Mesothelial cell of epicardium (in vitro differentiated cells): ENCODE data around the gene C1QC. TPM values are rescaled to one million over a fixed set of nuclear protein-coding genes. Genes with fewer than 3 reads are reported as not detected.
A peak's percentile ranks its signal among the peaks of the same experiment; 100 is the strongest.

ENCODE experiments used
- DNase-seq, 2 experiments: peaks; one replicate each; pipeline ENCODE4 v3.0.0; 2021; ENCODE audit warnings: low spot score in 2 of 2; ENCODE audit not compliant: unreplicated experiment in 2 of 2
- H3K27ac Mint-ChIP-seq: 2 replicates; pipeline ENCODE4 v1.8.0; 2021; ENCODE audit warnings: mixed read lengths
- H3K27me3 Mint-ChIP-seq: 2 replicates; pipeline ENCODE4 v1.8.0; 2021; ENCODE audit warnings: low read depth, mixed read lengths
- H3K36me3 Mint-ChIP-seq: 2 replicates; pipeline ENCODE4 v1.8.0; 2021; ENCODE audit warnings: mixed read lengths
- H3K4me1 Mint-ChIP-seq: 2 replicates; pipeline ENCODE4 v1.8.0; 2021; ENCODE audit warnings: mixed read lengths
- H3K4me3 Mint-ChIP-seq: 2 replicates; pipeline ENCODE4 v1.8.0; 2021; ENCODE audit warnings: mild to moderate bottlenecking, moderate library complexity, mixed read lengths
- H3K9me3 Mint-ChIP-seq: 2 replicates; pipeline ENCODE4 v1.8.0; 2021; ENCODE audit warnings: mixed read lengths
- total RNA-seq: library from RNA; stranded (reverse); gene quantifications from 3 replicates; pipeline ENCODE4 v1.2.1, GENCODE V29; 2021
- TF ChIP-seq, protein P1 (sequence below): fragments of 200-600 bp; sonication (generic); IDR thresholded peaks from one replicate; pipeline ENCODE4 v1.5.0; 2021; ENCODE audit warnings: antibody characterized with exemption; ENCODE audit not compliant: unreplicated experiment

The C1QC gene
- total RNA-seq, 1 donor from 2014 or later: not detected

DNA sequence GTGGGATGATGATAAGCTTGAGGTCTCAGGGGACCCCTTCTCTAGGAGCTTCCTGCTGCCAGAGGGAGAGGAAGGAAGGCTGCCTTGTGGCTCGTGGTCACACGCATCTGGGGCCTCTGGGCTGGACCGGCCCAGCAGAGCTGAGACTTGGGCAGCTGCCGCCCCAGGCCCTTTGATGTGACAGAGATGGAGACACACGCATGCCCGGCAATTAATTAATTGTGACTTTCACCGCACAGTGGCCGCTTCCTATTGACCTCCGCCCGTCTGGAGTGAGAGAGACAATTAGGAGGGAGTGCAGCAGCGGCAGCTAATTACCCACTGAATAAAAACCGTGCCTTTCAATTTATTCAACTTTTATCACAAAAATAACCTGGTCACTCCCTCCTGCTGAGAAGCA is 23.6 kb upstream of the C1QC start:
- TF ChIP-seq, protein P1, sequence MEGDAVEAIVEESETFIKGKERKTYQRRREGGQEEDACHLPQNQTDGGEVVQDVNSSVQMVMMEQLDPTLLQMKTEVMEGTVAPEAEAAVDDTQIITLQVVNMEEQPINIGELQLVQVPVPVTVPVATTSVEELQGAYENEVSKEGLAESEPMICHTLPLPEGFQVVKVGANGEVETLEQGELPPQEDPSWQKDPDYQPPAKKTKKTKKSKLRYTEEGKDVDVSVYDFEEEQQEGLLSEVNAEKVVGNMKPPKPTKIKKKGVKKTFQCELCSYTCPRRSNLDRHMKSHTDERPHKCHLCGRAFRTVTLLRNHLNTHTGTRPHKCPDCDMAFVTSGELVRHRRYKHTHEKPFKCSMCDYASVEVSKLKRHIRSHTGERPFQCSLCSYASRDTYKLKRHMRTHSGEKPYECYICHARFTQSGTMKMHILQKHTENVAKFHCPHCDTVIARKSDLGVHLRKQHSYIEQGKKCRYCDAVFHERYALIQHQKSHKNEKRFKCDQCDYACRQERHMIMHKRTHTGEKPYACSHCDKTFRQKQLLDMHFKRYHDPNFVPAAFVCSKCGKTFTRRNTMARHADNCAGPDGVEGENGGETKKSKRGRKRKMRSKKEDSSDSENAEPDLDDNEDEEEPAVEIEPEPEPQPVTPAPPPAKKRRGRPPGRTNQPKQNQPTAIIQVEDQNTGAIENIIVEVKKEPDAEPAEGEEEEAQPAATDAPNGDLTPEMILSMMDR: no peak
- Mint-ChIP-seq H3K9me3 (no peaks in the 10 kb centered on the region), H3K27ac (no peak overlapping the region), H3K36me3 (no peaks in the 10 kb centered on the region), H3K27me3 (peaks cover 74% of the 10 kb centered on the region), H3K4me1 (no peaks in the 10 kb centered on the region), H3K4me3 (no peak overlapping the region)
- no peak for DNase-seq

DNA sequence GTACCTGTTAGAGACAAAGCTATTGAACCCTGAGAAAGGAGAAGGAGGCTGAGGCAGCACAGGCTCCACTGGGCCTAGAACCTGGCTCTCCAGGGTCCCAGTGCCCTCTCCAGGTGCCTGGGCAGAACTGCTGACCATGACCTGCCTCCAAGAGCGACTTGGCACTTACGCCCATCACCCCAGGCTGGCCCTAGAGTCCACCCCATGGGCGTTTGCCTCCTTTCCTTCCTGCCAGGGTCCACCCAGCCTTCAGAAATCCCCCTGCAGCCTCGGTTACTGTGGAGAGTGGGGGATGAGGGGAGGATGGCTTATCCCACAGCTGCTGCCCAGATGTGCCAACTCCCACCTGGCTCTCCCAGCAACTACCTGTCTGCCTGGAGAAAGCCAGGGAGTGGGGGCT is 21.7 kb upstream of the C1QC start:
- H3K4me1 Mint-ChIP-seq: no peaks in the 10 kb centered on the region
- no peak overlapping the region for H3K27ac Mint-ChIP-seq
- TF ChIP-seq, protein P1: no peak
- H3K27me3 Mint-ChIP-seq: peaks cover 72% of the 10 kb centered on the region
- DNase-seq: no peak
- H3K9me3 Mint-ChIP-seq: no peaks in the 10 kb centered on the region
- H3K4me3 Mint-ChIP-seq: no peak overlapping the region
- no peaks in the 10 kb centered on the region for H3K36me3 Mint-ChIP-seq

DNA sequence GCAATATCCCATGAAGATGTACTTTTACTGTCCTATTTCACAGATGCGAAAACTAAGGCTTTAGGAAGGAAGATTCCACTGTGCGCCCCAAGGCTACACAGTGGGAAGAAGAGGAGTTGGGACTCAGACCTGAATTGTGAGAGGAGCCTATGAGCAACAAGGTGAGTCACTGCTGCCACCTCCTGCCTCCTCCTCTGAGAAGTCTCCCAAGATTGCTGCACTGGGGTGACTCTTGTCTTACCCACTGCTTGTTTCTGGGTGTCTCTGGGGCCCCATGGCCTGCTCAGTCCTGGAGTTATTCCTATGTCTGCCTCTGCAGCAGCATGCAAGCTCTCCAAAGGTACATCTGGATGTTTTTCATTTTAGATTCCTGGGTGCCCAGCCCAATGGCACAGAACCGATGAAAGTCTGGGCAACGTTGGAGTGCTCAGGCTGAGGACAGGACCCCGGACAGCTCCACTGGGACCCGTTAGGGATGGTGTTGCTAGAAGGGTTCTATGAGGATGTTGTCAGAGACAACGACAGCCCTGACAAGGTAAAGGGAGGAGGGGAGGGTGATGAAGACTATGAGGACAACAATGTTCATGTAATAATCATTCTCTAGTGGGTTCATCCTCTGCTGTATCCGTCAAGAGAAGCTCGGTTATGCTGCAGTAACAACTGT is 18.0 kb upstream of the C1QC start:
- TF ChIP-seq, protein P1: no peak
- no peaks in the 10 kb centered on the region for H3K4me1 Mint-ChIP-seq

DNA sequence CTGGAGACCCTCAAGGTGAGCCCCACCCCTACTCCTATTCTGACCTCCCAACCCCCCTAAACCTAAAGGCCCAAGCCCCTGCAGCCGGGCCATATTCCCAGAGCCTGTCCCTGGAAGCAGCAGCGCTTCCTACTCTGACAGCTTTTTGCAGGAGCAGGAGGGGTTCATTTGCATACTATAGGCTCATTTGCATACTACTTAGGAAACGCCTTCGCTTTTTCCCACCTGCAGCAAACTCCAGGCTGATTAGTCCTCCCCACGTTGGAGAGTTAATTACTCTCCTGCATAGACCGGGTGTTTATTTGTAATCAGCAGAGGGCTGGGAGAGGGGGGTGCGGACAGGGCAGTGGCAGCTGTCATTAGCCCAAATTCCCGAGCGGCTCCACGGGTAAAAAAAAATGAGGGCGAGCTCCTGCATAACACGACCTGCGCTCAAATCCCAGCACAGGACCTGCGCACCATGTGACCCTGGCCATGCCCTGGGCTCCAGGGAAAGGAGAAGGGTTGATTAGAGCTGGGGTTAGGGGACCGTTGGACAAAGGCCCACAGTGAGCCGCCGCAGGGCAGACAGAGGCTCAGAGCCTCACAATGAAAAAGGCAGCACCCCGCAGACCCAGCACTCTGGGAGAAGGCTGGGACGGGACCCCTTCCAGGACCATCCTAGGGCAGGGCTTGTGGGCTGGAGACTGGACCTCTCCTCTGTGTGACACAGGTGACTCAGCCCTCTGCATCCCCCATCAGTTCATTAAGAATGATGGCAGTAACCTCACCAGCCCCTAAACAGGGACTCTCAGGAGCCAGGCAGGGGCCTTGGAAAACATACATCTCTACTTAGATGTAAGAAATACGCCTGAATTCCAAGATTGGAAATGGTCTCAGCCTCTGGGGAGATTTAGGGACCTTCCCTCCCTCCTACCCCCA is 16.9 kb upstream of the C1QC start:
- no peaks in the 10 kb centered on the region for H3K4me1 Mint-ChIP-seq
- no peak for DNase-seq
- TF ChIP-seq, protein P1: no peak
- peaks cover 81% of the 10 kb centered on the region for H3K27me3 Mint-ChIP-seq
- no peak overlapping the region for H3K27ac Mint-ChIP-seq
- no peaks in the 10 kb centered on the region for H3K9me3 Mint-ChIP-seq
- no peak overlapping the region for H3K4me3 Mint-ChIP-seq
- H3K36me3 Mint-ChIP-seq: no peaks in the 10 kb centered on the region

More for the DNA sequence above, 18.0 kb upstream of the C1QC start:
- DNase-seq: peak in 1 of 2 experiments; percentile 58
- Mint-ChIP-seq H3K9me3 (no peaks in the 10 kb centered on the region), H3K27ac (no peak overlapping the region), H3K27me3 (peaks cover 76% of the 10 kb centered on the region), H3K4me3 (no peak overlapping the region), H3K36me3 (no peaks in the 10 kb centered on the region)

DNA sequence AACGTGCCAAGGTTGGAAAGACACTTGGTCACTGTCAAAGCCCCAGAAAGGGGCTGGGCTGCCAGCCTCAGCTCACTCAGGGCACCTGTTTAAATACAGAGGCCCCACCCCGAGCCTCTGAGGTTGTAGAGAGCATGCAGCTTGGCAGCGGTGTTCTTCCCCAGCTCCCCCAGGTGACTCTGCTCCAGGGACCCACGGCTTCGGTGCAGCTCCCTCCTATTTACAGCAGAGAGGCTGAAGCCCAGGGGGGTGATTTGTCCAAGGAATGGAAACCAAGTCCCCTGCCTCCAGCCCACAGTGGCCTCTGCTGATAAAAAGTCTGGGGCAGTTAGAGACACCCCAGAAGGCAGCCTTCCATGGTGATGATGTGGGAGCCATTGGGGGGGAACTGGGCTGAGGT is 16.1 kb upstream of the C1QC start:
- H3K4me1 Mint-ChIP-seq: no peaks in the 10 kb centered on the region
- peaks cover 83% of the 10 kb centered on the region for H3K27me3 Mint-ChIP-seq
- TF ChIP-seq, protein P1: no peak
- H3K27ac Mint-ChIP-seq: no peak overlapping the region
- H3K36me3 Mint-ChIP-seq: no peaks in the 10 kb centered on the region
- no peak overlapping the region for H3K4me3 Mint-ChIP-seq
- no peak for DNase-seq
- H3K9me3 Mint-ChIP-seq: no peaks in the 10 kb centered on the region
